GM08714 (cell line): ENCODE results near the gene ZNF654.
"Not testable (repeated sequence)": the region's sequence is repeated elsewhere in the genome, so short reads cannot be mapped to it uniquely, and the experiment has no call there.

Experiments
- H3K4me3 ChIP-seq: fragments of 200-500 bp; sonication (Bioruptor generic); 2 replicates; pipeline ENCODE4 v1.5.1; 2014; ENCODE audit warnings: mild to moderate bottlenecking, low read length, inconsistent platforms
- ZNF274 ChIP-seq: IDR thresholded peaks from 2 replicates; pipeline ENCODE4 v1.6.1; 2012; ENCODE audit warnings: mild to moderate bottlenecking, low read depth, low read length

Gene ZNF654

GRCh38 chr3:88147261-88147660, 88.2 kb downstream of the ZNF654 start:
- no peak for TF ChIP-seq ZNF274
- no peak overlapping the region for H3K4me3 ChIP-seq

- TF ChIP-seq ZNF274 = no peak
- peak overlapping the region; percentile 97 for H3K4me3 ChIP-seq
Measured at GRCh38 chr3:88148651-88149050, 89.6 kb downstream of the ZNF654 start.

GRCh38 chr3:88149101-88149508, 90.0 kb downstream of the ZNF654 start:
- TF ChIP-seq ZNF274 = no peak
- peak overlapping the region; percentile 97 for H3K4me3 ChIP-seq

GRCh38 chr3:88149509-88150362, 90.7 kb downstream of the ZNF654 start, which contains the start of gene C3orf38:
C3orf38 (plus strand) TSS chr3:88149959; CDS start chr3:88150053, 94 bp downstream.
- peak within 1 kb of the TSS; percentile 97 for H3K4me3 ChIP-seq
- no peak for TF ChIP-seq ZNF274

- H3K4me3 ChIP-seq = peak overlapping the region; percentile 97
- no peak for TF ChIP-seq ZNF274
Measured at GRCh38 chr3:88150371-88150770, 91.3 kb downstream of the ZNF654 start.

- peak overlapping the region; percentile 97 for H3K4me3 ChIP-seq
- no peak for TF ChIP-seq ZNF274
Measured at GRCh38 chr3:88150806-88151205, 91.8 kb downstream of the ZNF654 start.

- peak overlapping the region; percentile 97 for H3K4me3 ChIP-seq
- no peak for TF ChIP-seq ZNF274
Measured at GRCh38 chr3:88151358-88151757, 92.3 kb downstream of the ZNF654 start.

- no peak for TF ChIP-seq ZNF274
- no peak overlapping the region for H3K4me3 ChIP-seq
Measured at GRCh38 chr3:88152841-88153240, 93.8 kb downstream of the ZNF654 start.

GRCh38 chr3:88166419-88166971, 107.4 kb downstream of the ZNF654 start:
- no peak for TF ChIP-seq ZNF274
- H3K4me3 ChIP-seq = no peak overlapping the region

GRCh38 chr3:88167173-88167572, 108.1 kb downstream of the ZNF654 start:
- no peak overlapping the region for H3K4me3 ChIP-seq
- TF ChIP-seq ZNF274 = no peak

GRCh38 chr3:88167704-88168103, 108.6 kb downstream of the ZNF654 start:
- TF ChIP-seq ZNF274 = no peak
- H3K4me3 ChIP-seq = no peak overlapping the region

- no peak for TF ChIP-seq ZNF274
- H3K4me3 ChIP-seq = no peak overlapping the region
Measured at GRCh38 chr3:88168171-88168570, 109.1 kb downstream of the ZNF654 start.

- H3K4me3 ChIP-seq = no peak overlapping the region
- TF ChIP-seq ZNF274 = no peak
Measured at GRCh38 chr3:88180398-88180999, 121.4 kb downstream of the ZNF654 start.

GRCh38 chr3:88182165-88182918, 123.3 kb downstream of the ZNF654 start:
- H3K4me3 ChIP-seq = not testable (repeated sequence)
